OCI-LY3 (cell line): ENCODE measurements around the gene MMP28.

Source experiments
- H2AFZ ChIP-seq: fragments of 200-600, 300-600 bp; shearing (Covaris generic); 2 replicates; pipeline ENCODE4 v1.6.0; 2014; ENCODE audit warnings: antibody characterized with exemption, low read depth, low read length
- H3K27ac ChIP-seq: fragments of 200-600, 300-600 bp; sonication (generic); 2 replicates; pipeline ENCODE4 v1.5.1; 2014; ENCODE audit warnings: mild to moderate bottlenecking, low read length, moderate library complexity, mixed read lengths
- H3K27me3 ChIP-seq: fragments of 200-600, 300-600 bp; sonication (generic); 2 replicates; pipeline ENCODE4 v1.6.1; 2014; ENCODE audit warnings: low read depth, low read length, mixed read lengths
- H3K36me3 ChIP-seq: fragments of 200-600, 300-600 bp; sonication (generic); replicated peaks from 2 replicates; pipeline ENCODE3; 2014; ENCODE audit warnings: low read depth, low read length, mixed read lengths
- H3K4me1 ChIP-seq: fragments of 300-600, 200-600 bp; sonication (generic); 2 replicates; pipeline ENCODE4 v1.6.1; 2014; ENCODE audit warnings: low read length, mixed read lengths
- H3K4me2 ChIP-seq: fragments of 200-600, 300-600 bp; sonication (generic); 2 replicates; pipeline ENCODE4 v1.6.1; 2014; ENCODE audit warnings: low read length, mixed read lengths
- H3K4me3 ChIP-seq: fragments of 300-600, 200-600 bp; sonication (generic); 2 replicates; pipeline ENCODE4 v1.5.1; 2014; ENCODE audit warnings: antibody characterized with exemption, mild to moderate bottlenecking, low read length, moderate library complexity
- H3K79me2 ChIP-seq: fragments of 300-600, 200-600 bp; shearing (Covaris generic); 2 replicates; pipeline ENCODE4 v1.6.1; 2014; ENCODE audit warnings: mild to moderate bottlenecking, low read length, mixed read lengths
- H3K9ac ChIP-seq: fragments of 300-600, 200-600 bp; shearing (Covaris generic); 2 replicates; pipeline ENCODE4 v1.6.0; 2014; ENCODE audit warnings: mild to moderate bottlenecking, low read length, moderate library complexity
- H3K9me3 ChIP-seq: fragments of 200-600, 300-600 bp; shearing (Covaris generic); 2 replicates; pipeline ENCODE4 v1.6.1; 2014; ENCODE audit warnings: low read length, mixed read lengths; ENCODE audit not compliant: insufficient read depth
- H4K20me1 ChIP-seq: fragments of 200-600, 300-600 bp; sonication (generic); 2 replicates; pipeline ENCODE4 v1.6.1; 2016; ENCODE audit warnings: low read length, mixed read lengths; ENCODE audit not compliant: insufficient read depth
- EZH2phosphoT487 ChIP-seq: fragments of 200-600 bp; shearing (Covaris generic); IDR thresholded peaks from 2 replicates; pipeline ENCODE4 v1.6.1; 2018; ENCODE audit warnings: antibody characterized with exemption, mixed run types, low read depth
- TF ChIP-seq, protein P1 (sequence below): fragments of 200-600, 300-600 bp; sonication (generic); IDR thresholded peaks from 2 replicates; pipeline ENCODE4 v1.5.1; 2014; ENCODE audit warnings: antibody characterized with exemption, low read length, low read depth

The MMP28 gene

DNA sequence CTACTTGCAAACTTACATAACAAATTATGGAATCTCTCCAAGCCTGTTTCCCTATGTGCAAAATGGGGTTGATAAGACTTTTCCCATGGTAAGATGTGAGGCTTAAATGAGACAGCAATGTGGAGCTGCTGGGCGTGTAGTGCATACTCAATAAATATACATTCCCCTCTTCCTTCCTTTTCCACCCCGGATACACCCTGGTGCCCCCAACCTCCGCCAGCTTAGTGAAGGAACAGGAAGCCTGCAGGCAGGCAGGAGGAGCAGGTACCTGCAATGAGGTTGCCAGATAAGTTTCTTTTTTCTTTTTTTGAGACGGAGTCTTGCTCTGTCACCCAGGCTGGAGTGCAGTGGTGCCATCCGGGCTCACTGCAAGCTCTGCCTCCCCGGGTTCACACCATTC, 19.9 kb downstream of the MMP28 start:
- H3K36me3 ChIP-seq: no peaks in the 10 kb centered on the region
- H3K4me3 ChIP-seq: no peak overlapping the region
- TF ChIP-seq EZH2phosphoT487: no peak
- TF ChIP-seq, protein P1, sequence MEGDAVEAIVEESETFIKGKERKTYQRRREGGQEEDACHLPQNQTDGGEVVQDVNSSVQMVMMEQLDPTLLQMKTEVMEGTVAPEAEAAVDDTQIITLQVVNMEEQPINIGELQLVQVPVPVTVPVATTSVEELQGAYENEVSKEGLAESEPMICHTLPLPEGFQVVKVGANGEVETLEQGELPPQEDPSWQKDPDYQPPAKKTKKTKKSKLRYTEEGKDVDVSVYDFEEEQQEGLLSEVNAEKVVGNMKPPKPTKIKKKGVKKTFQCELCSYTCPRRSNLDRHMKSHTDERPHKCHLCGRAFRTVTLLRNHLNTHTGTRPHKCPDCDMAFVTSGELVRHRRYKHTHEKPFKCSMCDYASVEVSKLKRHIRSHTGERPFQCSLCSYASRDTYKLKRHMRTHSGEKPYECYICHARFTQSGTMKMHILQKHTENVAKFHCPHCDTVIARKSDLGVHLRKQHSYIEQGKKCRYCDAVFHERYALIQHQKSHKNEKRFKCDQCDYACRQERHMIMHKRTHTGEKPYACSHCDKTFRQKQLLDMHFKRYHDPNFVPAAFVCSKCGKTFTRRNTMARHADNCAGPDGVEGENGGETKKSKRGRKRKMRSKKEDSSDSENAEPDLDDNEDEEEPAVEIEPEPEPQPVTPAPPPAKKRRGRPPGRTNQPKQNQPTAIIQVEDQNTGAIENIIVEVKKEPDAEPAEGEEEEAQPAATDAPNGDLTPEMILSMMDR: no peak
- H3K27me3 ChIP-seq: peaks cover 49% of the 10 kb centered on the region
- no peak overlapping the region for H3K27ac ChIP-seq
- H3K4me1 ChIP-seq: no peaks in the 10 kb centered on the region
- H3K9ac ChIP-seq: no peak overlapping the region
- H3K79me2 ChIP-seq: no peaks in the 10 kb centered on the region
- H2AFZ ChIP-seq: no peak overlapping the region
- no peak overlapping the region for H3K4me2 ChIP-seq
- no peaks in the 10 kb centered on the region for H4K20me1 ChIP-seq
- H3K9me3 ChIP-seq: no peaks in the 10 kb centered on the region

DNA sequence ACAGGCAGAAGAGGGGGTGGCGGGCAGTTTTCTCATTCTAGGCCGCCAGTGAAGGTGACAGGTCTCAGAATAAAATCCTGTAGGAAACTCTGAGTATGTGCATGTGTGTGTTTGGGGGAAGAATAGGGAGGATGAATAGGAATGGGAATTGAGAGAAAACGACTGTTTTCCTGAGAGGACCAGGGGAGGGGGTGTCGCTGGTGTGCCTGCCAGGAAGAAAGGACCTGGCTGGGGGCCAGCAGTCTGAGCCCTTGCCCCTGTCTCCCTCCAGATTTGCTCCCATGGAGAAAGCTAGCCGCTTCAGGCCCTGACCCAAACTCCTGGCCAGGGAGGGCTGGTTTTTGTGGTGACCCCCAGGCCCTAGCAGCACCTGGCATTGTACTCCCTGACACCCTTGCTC, 20.4 kb downstream of the MMP28 start:
- no peak overlapping the region for H2AFZ ChIP-seq
- no peak overlapping the region for H3K4me2 ChIP-seq
- H3K4me3 ChIP-seq: no peak overlapping the region
- peaks cover 49% of the 10 kb centered on the region for H3K27me3 ChIP-seq
- H3K9ac ChIP-seq: no peak overlapping the region
- no peaks in the 10 kb centered on the region for H3K9me3 ChIP-seq
- no peak overlapping the region for H3K27ac ChIP-seq
- H3K79me2 ChIP-seq: no peaks in the 10 kb centered on the region
- H4K20me1 ChIP-seq: no peaks in the 10 kb centered on the region
- TF ChIP-seq, protein P1: no peak
- TF ChIP-seq EZH2phosphoT487: no peak
- H3K4me1 ChIP-seq: no peaks in the 10 kb centered on the region
- H3K36me3 ChIP-seq: no peaks in the 10 kb centered on the region

DNA sequence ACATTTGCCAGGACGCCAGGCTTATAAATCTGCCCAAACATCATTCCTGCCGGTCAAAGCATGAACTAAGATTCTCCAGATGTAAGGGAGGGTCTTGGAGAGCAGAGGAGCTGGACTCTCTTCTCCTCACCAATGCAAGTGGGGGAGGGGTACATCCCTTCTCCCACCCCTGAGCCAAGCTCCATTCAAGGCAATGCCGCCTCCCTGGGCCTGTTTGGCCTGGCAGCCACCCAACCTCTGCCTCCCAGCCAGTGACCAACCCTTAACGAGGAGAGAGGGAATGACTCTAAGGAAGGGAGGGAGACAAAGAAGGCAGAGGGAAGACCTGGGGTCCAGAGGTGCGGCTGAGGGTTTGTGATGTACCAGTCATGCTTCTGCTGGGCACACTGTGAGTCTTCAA, 20.9 kb downstream of the MMP28 start:
- H3K4me2 ChIP-seq: no peak overlapping the region
- H3K27ac ChIP-seq: no peak overlapping the region
- no peaks in the 10 kb centered on the region for H4K20me1 ChIP-seq
- H3K27me3 ChIP-seq: peaks cover 46% of the 10 kb centered on the region
- H3K36me3 ChIP-seq: no peaks in the 10 kb centered on the region
- no peaks in the 10 kb centered on the region for H3K4me1 ChIP-seq
- no peak for TF ChIP-seq EZH2phosphoT487
- TF ChIP-seq, protein P1: no peak
- no peaks in the 10 kb centered on the region for H3K79me2 ChIP-seq
- H3K4me3 ChIP-seq: no peak overlapping the region
- no peak overlapping the region for H2AFZ ChIP-seq
- H3K9ac ChIP-seq: no peak overlapping the region
- no peaks in the 10 kb centered on the region for H3K9me3 ChIP-seq

DNA sequence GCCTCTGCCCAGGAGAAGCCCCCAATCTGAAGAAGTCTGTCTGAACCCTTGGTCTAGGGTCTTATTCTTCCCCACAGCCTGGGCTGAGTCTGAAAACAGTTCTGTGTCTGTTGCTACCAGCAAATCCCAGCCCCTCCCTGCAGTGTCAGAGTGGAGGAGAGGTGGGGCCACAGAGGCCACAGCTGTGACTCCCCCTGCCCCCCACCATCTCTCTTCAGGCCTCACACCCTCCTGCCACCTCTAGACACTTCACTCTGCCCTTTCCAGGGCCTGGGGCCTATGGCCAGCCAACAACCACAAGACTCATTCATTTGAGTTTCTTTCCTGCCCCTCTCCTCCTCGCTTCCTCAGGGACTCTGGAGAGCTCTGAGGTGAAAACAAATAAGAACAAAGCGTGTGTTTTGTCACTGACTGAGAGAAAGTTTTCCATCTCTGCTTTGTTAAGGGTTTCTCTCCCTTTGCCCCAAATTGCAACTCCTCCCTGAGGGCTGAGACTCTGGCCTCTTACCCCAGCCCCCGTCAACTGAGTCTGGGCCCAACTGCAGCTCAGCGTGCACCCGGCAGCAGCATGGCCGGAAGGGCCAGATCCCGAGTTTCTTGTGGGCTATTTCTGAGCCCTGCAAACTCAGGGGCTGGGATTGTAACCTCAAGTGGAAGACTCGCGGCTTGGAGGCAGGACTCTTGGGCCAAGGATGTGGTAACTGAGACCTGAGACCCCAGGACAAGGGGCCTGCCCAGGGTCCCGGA, 21.6 kb downstream of the MMP28 start:
- no peaks in the 10 kb centered on the region for H3K9me3 ChIP-seq
- no peaks in the 10 kb centered on the region for H3K4me1 ChIP-seq
- no peaks in the 10 kb centered on the region for H3K36me3 ChIP-seq
- no peak overlapping the region for H3K27ac ChIP-seq
- H3K27me3 ChIP-seq: peaks cover 43% of the 10 kb centered on the region
- no peak for TF ChIP-seq EZH2phosphoT487
- TF ChIP-seq, protein P1: no peak
- H4K20me1 ChIP-seq: no peaks in the 10 kb centered on the region
- no peak overlapping the region for H3K4me3 ChIP-seq
- no peaks in the 10 kb centered on the region for H3K79me2 ChIP-seq
- no peak overlapping the region for H3K9ac ChIP-seq
- no peak overlapping the region for H2AFZ ChIP-seq
- no peak overlapping the region for H3K4me2 ChIP-seq
